GM12878 (cell line): ENCODE results near the gene ABCD3. TPM values are rescaled to one million over a fixed set of nuclear protein-coding genes. Genes with fewer than 3 reads are reported as not detected.

Source experiments
- ATAC-seq: fragments of 200-7000 bp; cut with Tn5 transposase; 3 replicates; pipeline ENCODE4 v1.9.1; 2020; ENCODE audit warnings: mild to moderate bottlenecking, moderate library complexity
- BruUV-seq: library from RNA; stranded (reverse); fragments of 400-500 nt; replicated peaks from 2 replicates; lab custom pipeline; 2021; lab: Mats Ljungman, UMichigan
- CTCF ChIA-PET: fragments of 300-600 bp; sonication (Branson Sonifier 250); formaldehyde crosslinking; extraction: SDS; loops from one replicate; lab custom pipeline; 2021; ENCODE audit warnings: inconsistent platforms; lab: Yijun Ruan, JAX
- POLR2A ChIA-PET: fragments of 350-600 bp; formaldehyde crosslinking; extraction: SDS; loops from one replicate; lab custom pipeline; 2021; ENCODE audit warnings: inconsistent platforms; lab: Charles Lee
- RAD21 ChIA-PET: fragments of 300-600 bp; sonication (Branson Sonifier 250); formaldehyde crosslinking; loops from one replicate; lab custom pipeline; 2023; ENCODE audit warnings: antibody characterized with exemption; ENCODE audit not compliant: unreplicated experiment; lab: Charles Lee
- SMC1A ChIA-PET: fragments of 300-600 bp; sonication (Branson Sonifier 250); formaldehyde crosslinking; loops from one replicate; lab custom pipeline; 2023; ENCODE audit not compliant: unreplicated experiment, uncharacterized antibody; lab: Charles Lee
- DNase-seq: peaks from one replicate; pipeline ENCODE4 v3.0.0-alpha.2; 2011; ENCODE audit warnings: low read depth, low spot score
- FAIRE-seq: peaks from 3 replicates; lab custom pipeline; 2011; peaks lifted over from hg19 to GRCh38; lab: Jason Lieb, UNC
- H2AFZ ChIP-seq: 2 replicates; pipeline ENCODE4 v1.6.0; 2011; ENCODE audit warnings: low read depth, low read length, control low read depth; ENCODE audit not compliant: control insufficient read depth
- H3K27ac ChIP-seq: 2 replicates; pipeline ENCODE4 v1.5.1; 2011; ENCODE audit warnings: control low read depth; ENCODE audit not compliant: control insufficient read depth, insufficient read depth
- H3K27me3 ChIP-seq, 2 experiments: replicated peaks in 1 of 2; 2 replicates each; pipeline versions ENCODE4 v1.6.0 to v1.6.1; 2011; ENCODE audit warnings: low read length in 1 of 2; ENCODE audit not compliant: control insufficient read depth in 2 of 2, insufficient read depth in 2 of 2
- H3K36me3 ChIP-seq, 2 experiments: 2 replicates each; pipeline ENCODE4 v1.5.1; 2011; ENCODE audit warnings: low read length in 1 of 2; ENCODE audit not compliant: control insufficient read depth in 2 of 2, insufficient read depth in 2 of 2
- H3K4me1 ChIP-seq: 2 replicates; pipeline ENCODE4 v1.6.1; 2011; ENCODE audit warnings: mild to moderate bottlenecking, low read length, moderate library complexity, mixed read lengths; ENCODE audit not compliant: control insufficient read depth, insufficient read depth
- H3K4me2 ChIP-seq: 2 replicates; pipeline ENCODE4 v1.6.0; 2011; ENCODE audit warnings: control low read depth; ENCODE audit not compliant: control insufficient read depth, insufficient read depth
- H3K4me3 ChIP-seq: fragments of 200-600 bp; sonication (generic); 2 replicates; pipeline ENCODE4 v1.5.1; 2016
- H3K79me2 ChIP-seq: 2 replicates; pipeline ENCODE4 v1.6.0; 2011; ENCODE audit warnings: low read length; ENCODE audit not compliant: control insufficient read depth, insufficient read depth
- H3K9ac ChIP-seq: 2 replicates; pipeline ENCODE4 v1.8.0; 2011; ENCODE audit warnings: low read length, control low read depth, mixed read lengths; ENCODE audit not compliant: control insufficient read depth, insufficient read depth
- H3K9me3 ChIP-seq: replicated peaks from 3 replicates; pipeline ENCODE4 v1.5.1; 2011; ENCODE audit warnings: mild to moderate bottlenecking, low read length; ENCODE audit not compliant: control insufficient read depth, insufficient read depth
- H4K20me1 ChIP-seq: 2 replicates; pipeline ENCODE4 v1.6.0; 2011; ENCODE audit not compliant: control insufficient read depth, insufficient read depth
- CBX5 ChIP-seq: sonication (generic); IDR thresholded peaks from 2 replicates; pipeline ENCODE4 v1.6.1; 2016; ENCODE audit warnings: low read depth, moderate library complexity, mild to moderate bottlenecking, inconsistent platforms
- CREB1 ChIP-seq: IDR thresholded peaks from 2 replicates; pipeline ENCODE4 v1.6.1; 2012; ENCODE audit warnings: low read depth, mild to moderate bottlenecking, inconsistent platforms
- EGR1 ChIP-seq, 2 experiments: IDR thresholded peaks; 1 replicate in 1 of 2; 2 replicates in 1 of 2; pipeline ENCODE4 v1.6.1; 2011 to 2012; ENCODE audit warnings: low read depth in 2 of 2, low read length in 2 of 2, borderline replicate concordance in 1 of 2, mild to moderate bottlenecking in 1 of 2, moderate library complexity in 1 of 2
- IRF4 ChIP-seq: IDR thresholded peaks from 2 replicates; pipeline ENCODE4 v1.6.1; 2011; ENCODE audit warnings: low read depth, low read length
- MXI1 ChIP-seq: fragments of 150-350 bp; IDR thresholded peaks from 2 replicates; pipeline ENCODE4 v1.6.1; 2011; ENCODE audit warnings: low read depth, mild to moderate bottlenecking, inconsistent platforms, low read length, improper control_type of control experiment
- RFX5 ChIP-seq: IDR thresholded peaks from 2 replicates; pipeline ENCODE4 v1.6.1; 2011; ENCODE audit warnings: low read depth, low read length, improper control_type of control experiment
- SPI1 ChIP-seq: IDR thresholded peaks from 2 replicates; pipeline ENCODE4 v1.6.1; 2011; ENCODE audit warnings: low read depth, mild to moderate bottlenecking, low read length, moderate library complexity, borderline replicate concordance; ENCODE audit not compliant: insufficient read depth
- SUZ12 ChIP-seq: fragments of 200-600 bp; sonication (generic); IDR thresholded peaks from one replicate; pipeline ENCODE4 v1.6.1; 2018; ENCODE audit warnings: antibody characterized with exemption, mild to moderate bottlenecking; ENCODE audit not compliant: unreplicated experiment
- TCF3 ChIP-seq: IDR thresholded peaks from 2 replicates; pipeline ENCODE4 v1.6.1; 2012; ENCODE audit warnings: low read depth, mild to moderate bottlenecking, low read length, borderline replicate concordance; ENCODE audit not compliant: insufficient read depth
- ZNF207 ChIP-seq: fragments of 450-650 bp; IDR thresholded peaks from 2 replicates; pipeline ENCODE4 v1.6.1; 2014; ENCODE audit warnings: antibody characterized with exemption, mild to moderate bottlenecking, borderline replicate concordance
- ZNF24 ChIP-seq: fragments of 450-650 bp; IDR thresholded peaks from 2 replicates; pipeline ENCODE4 v1.6.1; 2017; ENCODE audit warnings: antibody characterized with exemption, mild to moderate bottlenecking
- WGBS: methylation state at CpG from one replicate; pipeline ENCODE4 v1.1.6; 2016; ENCODE audit warnings: low lambda C conversion rate; ENCODE audit not compliant: insufficient replicate concordance, insufficient coverage; ENCODE audit errors: missing lambda C conversion rate; 5-methylcytosine and 5-hydroxymethylcytosine counted together
- in situ Hi-C: fragments of 300-500 bp; cut with MboI; formaldehyde crosslinking; loops from 9 replicates; pipeline ENCODE4 v1.14.3; 2018; ENCODE audit warnings: mixed read lengths
- intact Hi-C: fragments of 100-400 bp; cut with micrococcal nuclease; formaldehyde crosslinking; loops from one replicate; pipeline ENCODE4 v1.14.2; 2022; ENCODE audit not compliant: unreplicated experiment
- polyA plus RNA-seq, 11 experiments: library from polyadenylated mRNA; depleted of rRNA in 4 of 11; unstranded in 6 of 11; stranded (reverse) in 5 of 11; fragments of >200 nt; fragmentation: Nextera tagmentation in 4 of 11; fragmentation: Illumina TruSeq in 1 of 11; extraction: Ambion mirVana in 4 of 11; extraction: Trizol in 1 of 11; gene quantifications; 1 replicate in 1 of 11; 2 replicates in 10 of 11; pipeline versions ENCODE4 v1.2.1 to v1.2.3, GENCODE V29; 2011 to 2016; ENCODE audit warnings: inconsistent platforms in 2 of 11, missing spikeins in 2 of 11, low read depth in 1 of 11
- total RNA-seq, 4 experiments: library from RNA; depleted of rRNA in 3 of 4; stranded (reverse); fragments of >200 nt in 3 of 4; fragmentation: Illumina TruSeq in 1 of 4; extraction: Trizol in 1 of 4; gene quantifications; 2 replicates each; pipeline versions ENCODE4 v1.2.1 to v1.2.3, GENCODE V29; 2013 to 2021
- TF ChIP-seq, protein P1 (sequence below): fragments of 450-650 bp; formaldehyde crosslinking; IDR thresholded peaks from 2 replicates; pipeline ENCODE4 v1.5.0; 2022; ENCODE audit warnings: mild to moderate bottlenecking, missing genetic modification characterization
- TF ChIP-seq, protein P2 (sequence below): fragments of 450-650 bp; formaldehyde crosslinking; IDR thresholded peaks from 2 replicates; pipeline ENCODE4 v1.4.0; 2020; ENCODE audit warnings: mild to moderate bottlenecking, moderate library complexity

ABCD3 gene
- total and polyA plus RNA-seq, 10 of the 15 experiments (the other 5 are each of a cell fraction or from before 2014, with no cell fraction given), result 15.1 to 40.2 (median 24.1) TPM

DNA sequence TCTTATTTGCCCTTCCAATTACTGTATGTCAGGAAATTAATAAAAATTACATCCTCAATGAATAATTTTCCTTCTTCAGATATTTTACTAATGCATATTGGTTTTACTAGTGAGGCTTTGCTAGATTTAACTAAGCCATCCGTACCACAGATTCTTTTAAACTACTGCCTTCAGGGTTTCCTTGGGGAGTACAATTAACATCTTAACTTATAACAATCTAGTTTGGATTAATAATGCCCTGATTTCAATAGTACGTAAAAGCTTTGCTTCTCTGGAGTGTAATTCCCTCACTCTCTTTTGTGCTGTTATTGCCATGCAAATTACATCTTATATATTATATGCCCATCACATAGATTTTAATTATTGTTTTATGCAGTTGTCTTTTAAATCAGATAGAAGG, 147.7 kb downstream of the ABCD3 start:
- ChIA-PET CTCF (no interaction called here), SMC1A (no interaction called here), RAD21 (no interaction called here), POLR2A (no interaction called here)
- ATAC-seq (no peak), DNase-seq (no peak), FAIRE-seq (no peak)
- 38% methylated on average over 2 of the region's 2 CpGs for WGBS
- BruUV-seq, result no TSS peak
- Histone ChIP-seq H3K4me1 (no peaks in the 10 kb centered on the region), H3K27me3 (no peaks in the 10 kb centered on the region), H3K4me3 (no peak overlapping the region), H3K27ac (no peak overlapping the region), H3K79me2 (no peaks in the 10 kb centered on the region), H3K36me3 (no peaks in the 10 kb centered on the region), H3K4me2 (no peak overlapping the region), H3K9me3 (no peaks in the 10 kb centered on the region; the same call in 2 of the 3 replicates), H3K9ac (no peak overlapping the region), H4K20me1 (no peaks in the 10 kb centered on the region), H2AFZ (no peak overlapping the region)
- no peak for TF ChIP-seq MXI1
- TF ChIP-seq TCF3, result no peak
- TF ChIP-seq SUZ12, result no peak
- no peak for TF ChIP-seq ZNF24
- TF ChIP-seq EGR1 (IDR thresholded peaks at IDR 0.05; ENCODE audit: borderline replicate concordance in 1 of 2, low read depth in 2 of 2, low read length in 2 of 2), result no peak
- no peak for TF ChIP-seq ZNF207
- no peak for TF ChIP-seq IRF4
- no peak for TF ChIP-seq CREB1
- TF ChIP-seq, protein P1, sequence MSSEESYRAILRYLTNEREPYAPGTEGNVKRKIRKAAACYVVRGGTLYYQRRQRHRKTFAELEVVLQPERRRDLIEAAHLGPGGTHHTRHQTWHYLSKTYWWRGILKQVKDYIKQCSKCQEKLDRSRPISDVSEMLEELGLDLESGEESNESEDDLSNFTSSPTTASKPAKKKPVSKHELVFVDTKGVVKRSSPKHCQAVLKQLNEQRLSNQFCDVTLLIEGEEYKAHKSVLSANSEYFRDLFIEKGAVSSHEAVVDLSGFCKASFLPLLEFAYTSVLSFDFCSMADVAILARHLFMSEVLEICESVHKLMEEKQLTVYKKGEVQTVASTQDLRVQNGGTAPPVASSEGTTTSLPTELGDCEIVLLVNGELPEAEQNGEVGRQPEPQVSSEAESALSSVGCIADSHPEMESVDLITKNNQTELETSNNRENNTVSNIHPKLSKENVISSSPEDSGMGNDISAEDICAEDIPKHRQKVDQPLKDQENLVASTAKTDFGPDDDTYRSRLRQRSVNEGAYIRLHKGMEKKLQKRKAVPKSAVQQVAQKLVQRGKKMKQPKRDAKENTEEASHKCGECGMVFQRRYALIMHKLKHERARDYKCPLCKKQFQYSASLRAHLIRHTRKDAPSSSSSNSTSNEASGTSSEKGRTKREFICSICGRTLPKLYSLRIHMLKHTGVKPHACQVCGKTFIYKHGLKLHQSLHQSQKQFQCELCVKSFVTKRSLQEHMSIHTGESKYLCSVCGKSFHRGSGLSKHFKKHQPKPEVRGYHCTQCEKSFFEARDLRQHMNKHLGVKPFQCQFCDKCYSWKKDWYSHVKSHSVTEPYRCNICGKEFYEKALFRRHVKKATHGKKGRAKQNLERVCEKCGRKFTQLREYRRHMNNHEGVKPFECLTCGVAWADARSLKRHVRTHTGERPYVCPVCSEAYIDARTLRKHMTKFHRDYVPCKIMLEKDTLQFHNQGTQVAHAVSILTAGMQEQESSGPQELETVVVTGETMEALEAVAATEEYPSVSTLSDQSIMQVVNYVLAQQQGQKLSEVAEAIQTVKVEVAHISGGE (CRISPR knock-in tag), result no peak
- TF ChIP-seq, protein P2, sequence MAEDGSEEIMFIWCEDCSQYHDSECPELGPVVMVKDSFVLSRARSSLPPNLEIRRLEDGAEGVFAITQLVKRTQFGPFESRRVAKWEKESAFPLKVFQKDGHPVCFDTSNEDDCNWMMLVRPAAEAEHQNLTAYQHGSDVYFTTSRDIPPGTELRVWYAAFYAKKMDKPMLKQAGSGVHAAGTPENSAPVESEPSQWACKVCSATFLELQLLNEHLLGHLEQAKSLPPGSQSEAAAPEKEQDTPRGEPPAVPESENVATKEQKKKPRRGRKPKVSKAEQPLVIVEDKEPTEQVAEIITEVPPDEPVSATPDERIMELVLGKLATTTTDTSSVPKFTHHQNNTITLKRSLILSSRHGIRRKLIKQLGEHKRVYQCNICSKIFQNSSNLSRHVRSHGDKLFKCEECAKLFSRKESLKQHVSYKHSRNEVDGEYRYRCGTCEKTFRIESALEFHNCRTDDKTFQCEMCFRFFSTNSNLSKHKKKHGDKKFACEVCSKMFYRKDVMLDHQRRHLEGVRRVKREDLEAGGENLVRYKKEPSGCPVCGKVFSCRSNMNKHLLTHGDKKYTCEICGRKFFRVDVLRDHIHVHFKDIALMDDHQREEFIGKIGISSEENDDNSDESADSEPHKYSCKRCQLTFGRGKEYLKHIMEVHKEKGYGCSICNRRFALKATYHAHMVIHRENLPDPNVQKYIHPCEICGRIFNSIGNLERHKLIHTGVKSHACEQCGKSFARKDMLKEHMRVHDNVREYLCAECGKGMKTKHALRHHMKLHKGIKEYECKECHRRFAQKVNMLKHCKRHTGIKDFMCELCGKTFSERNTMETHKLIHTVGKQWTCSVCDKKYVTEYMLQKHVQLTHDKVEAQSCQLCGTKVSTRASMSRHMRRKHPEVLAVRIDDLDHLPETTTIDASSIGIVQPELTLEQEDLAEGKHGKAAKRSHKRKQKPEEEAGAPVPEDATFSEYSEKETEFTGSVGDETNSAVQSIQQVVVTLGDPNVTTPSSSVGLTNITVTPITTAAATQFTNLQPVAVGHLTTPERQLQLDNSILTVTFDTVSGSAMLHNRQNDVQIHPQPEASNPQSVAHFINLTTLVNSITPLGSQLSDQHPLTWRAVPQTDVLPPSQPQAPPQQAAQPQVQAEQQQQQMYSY (CRISPR knock-in tag), result no peak
- no peak for TF ChIP-seq SPI1
- no peak for TF ChIP-seq RFX5
- no peak for TF ChIP-seq CBX5
- in situ Hi-C loops (no loop called here), intact Hi-C loops (no loop called here)
